HTERT RPE-1 (cell line): ENCODE results near the gene COL25A1.

ENCODE experiments used
- in situ Hi-C: fragments of 300-500 bp; cut with MboI; formaldehyde crosslinking; loops from 4 replicates; pipeline ENCODE4 v1.14.3; 2020; ENCODE audit warnings: low sequenced_read_pairs

Gene COL25A1

DNA sequence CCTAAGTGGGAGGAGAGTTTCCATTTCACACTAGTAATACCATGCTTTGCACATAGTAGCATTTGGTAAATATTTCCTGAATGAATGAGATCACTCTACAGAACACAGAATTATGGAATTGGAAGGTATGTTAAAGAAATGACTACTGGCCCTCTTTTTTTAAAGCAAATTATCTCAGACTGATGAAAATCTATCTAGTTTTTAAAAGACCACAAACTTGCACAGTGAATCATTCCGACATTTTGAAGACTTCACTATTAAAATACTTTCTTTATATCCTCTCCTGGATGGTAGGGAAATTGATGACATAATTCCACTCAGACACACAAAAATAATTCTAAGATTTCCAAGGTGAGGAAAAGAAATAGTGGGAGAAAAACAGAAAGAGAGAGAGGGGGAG, 471.2 kb downstream of the COL25A1 start:
- in situ Hi-C loops, result no loop called here

DNA sequence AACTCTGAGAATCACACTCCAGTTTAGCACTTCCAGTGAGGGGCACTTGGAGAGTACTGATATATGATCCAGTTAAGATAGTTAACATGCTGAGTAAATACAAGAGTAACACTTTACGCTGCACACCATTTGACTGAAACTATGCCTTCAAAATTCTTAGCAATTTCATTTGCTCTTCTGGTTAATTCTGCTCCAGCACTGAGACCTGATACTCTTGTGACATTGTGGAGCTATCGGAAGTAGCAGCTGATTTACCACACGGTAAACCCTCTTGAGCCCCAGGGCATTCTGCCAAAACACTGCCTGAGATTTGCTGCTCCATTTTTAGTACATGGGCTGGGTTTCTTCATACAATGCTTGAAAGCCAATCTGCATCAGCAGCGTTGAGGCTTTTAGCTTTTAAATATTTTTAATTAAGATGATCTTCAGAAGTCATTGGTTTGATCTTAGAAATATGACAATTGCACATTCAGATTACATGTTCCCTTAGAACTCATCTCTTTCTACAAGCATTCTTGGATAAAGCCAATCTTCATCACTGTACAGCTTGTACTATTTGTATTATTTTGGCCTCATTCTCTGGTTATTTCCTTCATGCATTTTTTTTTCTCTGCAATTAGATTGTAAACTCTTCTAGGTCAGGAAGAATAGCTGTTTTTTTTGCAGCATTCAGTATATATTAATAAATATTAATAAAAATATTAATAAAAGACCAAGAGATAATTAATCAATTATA, 471.8 kb downstream of the COL25A1 start:
- in situ Hi-C loops, result no loop called here

- in situ Hi-C loops, result no loop called here
These were observed 472.4 kb downstream of the COL25A1 start for GRCh38 chr4:108829966-108830492.

DNA sequence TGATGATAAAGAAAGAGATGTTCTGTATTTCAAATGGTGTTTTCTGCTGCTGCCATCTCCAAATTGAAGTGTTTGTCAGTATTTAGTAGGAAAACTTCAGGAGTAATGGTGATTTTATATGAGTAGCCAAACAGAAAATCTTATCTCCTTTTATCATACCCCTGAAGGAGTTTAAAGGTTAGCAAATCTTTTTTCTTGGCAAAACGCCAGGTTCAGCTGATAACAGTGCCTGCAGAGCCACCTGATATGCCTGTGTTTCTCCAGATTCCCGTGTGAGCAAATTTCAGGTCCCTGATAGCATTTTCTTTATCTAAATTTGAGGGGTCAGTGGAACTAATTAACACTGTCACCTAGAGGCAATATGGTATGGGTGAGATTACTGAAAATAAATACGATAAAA, 473.8 kb downstream of the COL25A1 start:
- in situ Hi-C loops, result no loop called here

GRCh38 chr4:108825737-108826136, 476.7 kb downstream of the COL25A1 start:
- in situ Hi-C loops, result no loop called here

- in situ Hi-C loops, result no loop called here
These were observed 481.0 kb downstream of the COL25A1 start for GRCh38 chr4:108821351-108821930.

- in situ Hi-C loops, result no loop called here
These were observed 481.7 kb downstream of the COL25A1 start for GRCh38 chr4:108820492-108821350.

- in situ Hi-C loops, result no loop called here
These were observed 488.1 kb downstream of the COL25A1 start for GRCh38 chr4:108814326-108814725.

- in situ Hi-C loops, result no loop called here
These were observed 489.2 kb downstream of the COL25A1 start for GRCh38 chr4:108813261-108813660.

DNA sequence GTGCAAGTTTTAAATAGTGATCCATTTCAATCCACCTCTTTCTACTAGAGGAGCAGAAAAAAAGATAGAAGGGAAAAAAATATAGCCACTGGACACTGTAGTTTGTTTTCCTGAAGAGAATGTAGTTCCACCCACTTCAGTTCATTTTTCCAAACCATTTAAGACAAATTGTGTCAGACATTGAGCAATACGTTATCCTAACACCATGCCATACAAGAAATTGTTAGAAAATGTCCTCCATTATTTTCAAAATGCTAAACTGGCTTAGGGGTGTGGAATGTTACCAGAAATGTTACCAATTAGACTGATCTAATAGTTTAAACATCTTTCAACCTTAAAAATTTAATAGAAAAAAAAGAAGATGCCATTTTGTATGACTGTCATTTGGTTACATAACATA, 491.0 kb downstream of the COL25A1 start:
- in situ Hi-C loops, result no loop called here

DNA sequence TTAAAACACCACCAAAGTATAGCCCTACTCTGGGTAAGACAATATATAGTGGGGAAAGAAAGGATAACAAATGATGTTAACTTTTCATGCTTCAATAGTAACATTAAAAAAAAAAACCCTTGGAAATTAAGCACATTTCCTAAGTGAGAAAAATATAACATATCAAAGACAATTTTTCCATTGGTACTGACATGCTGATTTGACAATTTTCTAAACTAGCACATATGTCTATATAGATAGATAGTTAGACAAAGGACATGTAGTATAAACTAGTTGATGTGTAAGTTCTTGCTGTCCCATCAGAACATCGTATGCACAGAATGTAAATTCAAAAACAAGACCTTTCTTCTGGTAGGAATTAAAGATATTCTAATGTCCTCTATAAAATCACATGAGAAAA, 492.4 kb downstream of the COL25A1 start:
- in situ Hi-C loops, result no loop called here

DNA sequence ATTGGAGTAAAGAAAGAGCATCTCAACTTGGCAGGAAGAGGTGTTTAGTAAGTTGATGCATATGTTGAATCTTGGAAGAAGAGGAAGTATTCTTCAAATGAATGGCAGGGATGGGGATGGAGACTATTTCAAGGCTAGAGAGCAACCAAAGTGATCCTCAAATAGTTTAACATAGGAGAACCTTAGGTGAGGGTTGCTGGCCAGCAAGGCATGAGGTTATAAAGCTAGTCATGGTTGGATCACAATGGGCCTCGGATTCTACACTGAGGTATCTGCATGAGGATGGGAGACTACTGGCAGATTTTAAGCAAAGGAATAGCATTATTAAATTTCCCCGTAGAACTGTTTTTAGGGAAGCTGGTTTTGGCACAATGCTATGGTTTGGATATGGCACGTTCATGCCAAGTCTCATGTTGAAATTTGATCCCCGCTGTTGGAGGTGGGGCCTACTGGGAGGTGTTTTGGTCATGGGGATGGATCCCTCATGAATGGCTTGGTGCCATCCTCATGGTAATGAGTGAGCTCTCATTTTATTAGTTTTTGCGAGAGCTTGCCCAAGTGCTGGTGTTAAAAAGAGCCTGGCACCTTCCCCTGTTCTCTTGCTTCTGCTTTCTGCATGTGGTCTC, 497.7 kb downstream of the COL25A1 start:
- in situ Hi-C loops, result no loop called here

GRCh38 chr4:108799306-108799705, 503.2 kb downstream of the COL25A1 start:
- in situ Hi-C loops, result no loop called here

- in situ Hi-C loops, result no loop called here
These were observed 506.3 kb downstream of the COL25A1 start for GRCh38 chr4:108796173-108796572.

- in situ Hi-C loops, result no loop called here
These were observed 506.7 kb downstream of the COL25A1 start for GRCh38 chr4:108795733-108796132.

DNA sequence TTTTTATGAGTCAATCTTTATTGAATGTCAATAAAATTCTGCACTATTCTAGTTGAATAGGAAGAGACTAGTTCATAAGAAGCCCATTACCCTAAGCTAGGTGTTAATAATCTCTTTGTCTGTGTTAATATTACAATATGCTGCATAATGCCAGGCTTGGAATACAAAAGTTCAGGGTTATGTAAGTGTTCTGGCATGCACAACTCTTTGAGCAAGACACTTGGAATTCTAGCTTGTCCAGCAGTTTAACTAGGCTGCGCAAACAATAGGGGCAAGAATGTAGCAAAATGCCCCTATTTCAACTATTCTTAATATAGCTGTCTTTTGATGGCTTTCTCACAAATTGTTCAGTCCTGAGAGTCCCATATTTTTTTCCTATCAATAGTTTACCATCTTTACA, 508.3 kb downstream of the COL25A1 start:
- in situ Hi-C loops, result no loop called here

GRCh38 chr4:108793415-108793814, 509.0 kb downstream of the COL25A1 start:
- in situ Hi-C loops, result no loop called here

- in situ Hi-C loops, result no loop called here
These were observed 513.7 kb downstream of the COL25A1 start for GRCh38 chr4:108788731-108789130.

GRCh38 chr4:108787724-108788123, 514.7 kb downstream of the COL25A1 start:
- in situ Hi-C loops, result no loop called here

- in situ Hi-C loops, result no loop called here
These were observed 515.4 kb downstream of the COL25A1 start for GRCh38 chr4:108787106-108787505.

DNA sequence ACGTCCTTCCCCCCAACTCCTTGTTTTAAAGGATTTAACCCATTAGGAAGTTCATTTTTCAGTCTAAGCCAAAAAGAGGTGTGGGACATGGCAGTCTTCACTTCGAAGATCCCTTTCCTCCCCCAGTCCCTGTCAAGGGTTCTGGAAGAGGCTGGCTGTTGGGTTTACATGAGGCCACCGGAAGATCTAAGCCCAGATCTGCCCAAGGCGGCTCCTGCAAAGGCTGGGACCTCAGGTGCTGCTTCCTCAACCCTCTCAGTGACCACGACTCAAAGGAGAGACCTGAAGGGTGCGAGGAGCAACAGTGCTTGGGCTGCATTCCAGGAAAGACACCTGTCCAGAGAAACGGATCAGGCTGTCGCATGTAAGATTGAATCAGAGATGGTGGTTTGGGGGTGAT, 516.1 kb downstream of the COL25A1 start:
- in situ Hi-C loops, result no loop called here
